OCI-LY1 (cell line): Measurements from ENCODE around the gene NSD2.

Experiments used
- H2AFZ ChIP-seq: fragments of 200-600 bp; sonication (generic), shearing (Covaris generic); 2 replicates; pipeline ENCODE4 v1.6.0; 2014; ENCODE audit warnings: antibody characterized with exemption, mild to moderate bottlenecking, low read length
- H3F3A ChIP-seq: fragments of 200-600 bp; sonication (generic), shearing (Covaris generic); 2 replicates; pipeline ENCODE4 v1.6.0; 2014; ENCODE audit warnings: mild to moderate bottlenecking, antibody characterized with exemption, low read length, moderate library complexity; ENCODE audit not compliant: insufficient read depth
- H3K27ac ChIP-seq: fragments of 200-600 bp; sonication (generic); 2 replicates; pipeline ENCODE4 v1.5.1; 2014; ENCODE audit warnings: low read length, mixed run types, mild to moderate bottlenecking, low read depth; ENCODE audit not compliant: poor library complexity, severe bottlenecking
- H3K27me3 ChIP-seq: fragments of 200-600 bp; sonication (generic); 2 replicates; pipeline ENCODE4 v1.6.0; 2014; ENCODE audit warnings: antibody characterized with exemption, mild to moderate bottlenecking, low read length, moderate library complexity; ENCODE audit not compliant: insufficient read depth
- H3K36me3 ChIP-seq: fragments of 200-600 bp; sonication (generic); 2 replicates; pipeline ENCODE4 v1.6.1; 2014; ENCODE audit warnings: mild to moderate bottlenecking, antibody characterized with exemption, low read length, moderate library complexity, mixed read lengths; ENCODE audit not compliant: insufficient read depth
- H3K4me1 ChIP-seq: fragments of 200-600 bp; sonication (generic); 2 replicates; pipeline ENCODE4 v1.5.1; 2014; ENCODE audit warnings: mild to moderate bottlenecking, low read length, moderate library complexity; ENCODE audit not compliant: insufficient read depth, severe bottlenecking
- H3K4me2 ChIP-seq: fragments of 200-600 bp; sonication (generic), shearing (Covaris generic); 2 replicates; pipeline ENCODE4 v1.6.1; 2014; ENCODE audit warnings: low read length
- H3K4me3 ChIP-seq: fragments of 200-600 bp; sonication (generic); 2 replicates; pipeline ENCODE4 v1.5.1; 2014; ENCODE audit warnings: low read length, low read depth, mild to moderate bottlenecking, mixed read lengths; ENCODE audit not compliant: poor library complexity, severe bottlenecking
- H3K79me2 ChIP-seq: fragments of 200-600 bp; shearing (Covaris generic); 2 replicates; pipeline ENCODE4 v1.6.1; 2016; ENCODE audit warnings: mixed run types, low read length, mixed read lengths; ENCODE audit not compliant: insufficient read depth
- H3K9ac ChIP-seq: fragments of 200-600 bp; sonication (generic), shearing (Covaris generic); 2 replicates; pipeline ENCODE4 v1.6.1; 2014; ENCODE audit warnings: mild to moderate bottlenecking, low read length, mixed read lengths
- H3K9me2 ChIP-seq: fragments of 200-600 bp; sonication (generic), shearing (Covaris generic); 2 replicates; pipeline ENCODE4 v1.6.1; 2014; ENCODE audit warnings: low read depth, mild to moderate bottlenecking, low read length, mixed read lengths
- H3K9me3 ChIP-seq: fragments of 200-600 bp; shearing (Covaris generic); 2 replicates; pipeline ENCODE4 v1.6.1; 2014; ENCODE audit warnings: low read length, mixed read lengths
- H4K20me1 ChIP-seq: fragments of 200-600 bp; sonication (generic), shearing (Covaris generic); 2 replicates; pipeline ENCODE4 v1.6.0; 2016; ENCODE audit warnings: mild to moderate bottlenecking, low read length; ENCODE audit not compliant: insufficient read depth
- CTCF ChIP-seq: fragments of 200-600 bp; sonication (generic), shearing (Covaris generic); IDR thresholded peaks from 2 replicates; pipeline ENCODE4 v1.5.1; 2017; ENCODE audit warnings: mild to moderate bottlenecking, antibody characterized with exemption, low read length, moderate library complexity, mixed read lengths
- EZH2 ChIP-seq: fragments of 200-600 bp; sonication (generic), shearing (Covaris generic); IDR thresholded peaks from 2 replicates; pipeline ENCODE4 v1.8.0; 2017; ENCODE audit warnings: borderline replicate concordance, mixed run types, mild to moderate bottlenecking, antibody characterized with exemption, low read length, moderate library complexity, mixed read lengths

Gene NSD2

GRCh38 chr4:1873776-1874175, 2.6 kb downstream of the NSD2 start:
- no peak overlapping the region for H2AFZ ChIP-seq
- H3K9me2 ChIP-seq = no peaks in the 10 kb centered on the region
- no peaks in the 10 kb centered on the region; the same call in 1 of the 2 replicates for H4K20me1 ChIP-seq
- H3K4me3 ChIP-seq = peak overlapping the region; percentile 97
- peak overlapping the region; percentile 83 for H3K4me2 ChIP-seq
- H3K27ac ChIP-seq = peak overlapping the region; percentile 73
- H3K27me3 ChIP-seq = no peaks in the 10 kb centered on the region
- H3K36me3 ChIP-seq = no peaks in the 10 kb centered on the region
- peak overlapping the region; percentile 99 for H3K9ac ChIP-seq
- H3K4me1 ChIP-seq = peaks cover 46% of the 10 kb centered on the region
- peaks cover 65% of the 10 kb centered on the region for H3K79me2 ChIP-seq
- H3F3A ChIP-seq = no peaks in the 10 kb centered on the region
- no peak for TF ChIP-seq CTCF
- TF ChIP-seq EZH2 = no peak
- H3K9me3 ChIP-seq = no peaks in the 10 kb centered on the region

GRCh38 chr4:1874201-1874600, 3.0 kb downstream of the NSD2 start:
- H3K9ac ChIP-seq = peak overlapping the region; percentile 99; the same call in 1 of the 2 replicates
- no peaks in the 10 kb centered on the region for H3K9me3 ChIP-seq
- H3K9me2 ChIP-seq = no peaks in the 10 kb centered on the region
- peaks cover 67% of the 10 kb centered on the region for H3K79me2 ChIP-seq
- H3K4me1 ChIP-seq = peaks cover 47% of the 10 kb centered on the region
- no peaks in the 10 kb centered on the region for H3K36me3 ChIP-seq
- peak overlapping the region; percentile 83 for H3K4me2 ChIP-seq
- H3F3A ChIP-seq = no peaks in the 10 kb centered on the region
- no peak overlapping the region for H2AFZ ChIP-seq
- TF ChIP-seq EZH2 (no peak), CTCF (no peak)
- no peaks in the 10 kb centered on the region for H3K27me3 ChIP-seq
- H3K27ac ChIP-seq = no peak overlapping the region
- peak overlapping the region; percentile 97 for H3K4me3 ChIP-seq
- H4K20me1 ChIP-seq = no peaks in the 10 kb centered on the region; the same call in 1 of the 2 replicates

GRCh38 chr4:1879485-1879884, 8.3 kb downstream of the NSD2 start:
- H3K4me3 ChIP-seq = no peak overlapping the region
- H2AFZ ChIP-seq = no peak overlapping the region
- no peak for TF ChIP-seq EZH2
- TF ChIP-seq CTCF = no peak
- no peak overlapping the region for H3K9ac ChIP-seq
- peaks cover 92% of the 10 kb centered on the region for H3K79me2 ChIP-seq
- H3K36me3 ChIP-seq = peaks cover 10% of the 10 kb centered on the region; the same call in 1 of the 2 replicates
- no peak overlapping the region for H3K4me2 ChIP-seq
- H3K27ac ChIP-seq = no peak overlapping the region
- H3K9me2 ChIP-seq = no peaks in the 10 kb centered on the region
- H3K4me1 ChIP-seq = peaks cover 22% of the 10 kb centered on the region
- H3K9me3 ChIP-seq = no peaks in the 10 kb centered on the region
- no peaks in the 10 kb centered on the region for H4K20me1 ChIP-seq
- no peaks in the 10 kb centered on the region for H3K27me3 ChIP-seq
- no peaks in the 10 kb centered on the region for H3F3A ChIP-seq
